Astrocyte (in vitro differentiated cells and primary cell): Measurements from ENCODE around the gene MAP2K7. TPM values are rescaled to one million over a fixed set of nuclear protein-coding genes. Genes with fewer than 3 reads are reported as not detected.

ENCODE experiments used
- DNase-seq: peaks from one replicate; pipeline ENCODE4 v3.0.0-alpha.2; 2010; ENCODE audit warnings: low read depth
- FAIRE-seq: peaks from 2 replicates; lab custom pipeline; 2011; peaks lifted over from hg19 to GRCh38; lab: Jason Lieb, UNC
- H2AFZ ChIP-seq: 2 replicates; pipeline ENCODE4 v1.6.0; 2012; ENCODE audit warnings: low read depth, low read length, inconsistent platforms
- H3K27ac ChIP-seq: 2 replicates; pipeline ENCODE4 v1.5.1; 2011; ENCODE audit warnings: low read depth, low read length, inconsistent platforms
- H3K27me3 ChIP-seq: 2 replicates; pipeline ENCODE4 v1.6.0; 2011; ENCODE audit warnings: low read length, inconsistent platforms; ENCODE audit not compliant: insufficient read depth
- H3K36me3 ChIP-seq: 2 replicates; pipeline ENCODE4 v1.5.1; 2011; ENCODE audit warnings: low read length, inconsistent platforms; ENCODE audit not compliant: insufficient read depth
- H3K4me1 ChIP-seq: 2 replicates; pipeline ENCODE4 v1.5.1; 2011; ENCODE audit warnings: low read length, inconsistent platforms; ENCODE audit not compliant: insufficient read depth
- H3K4me2 ChIP-seq: 2 replicates; pipeline ENCODE4 v1.6.0; 2012; ENCODE audit warnings: low read length, inconsistent platforms
- H3K4me3 ChIP-seq: 2 replicates; pipeline ENCODE4 v1.5.1; 2011; ENCODE audit warnings: low read depth, mild to moderate bottlenecking, low read length, inconsistent platforms; ENCODE audit not compliant: insufficient read depth
- H3K79me2 ChIP-seq: 2 replicates; pipeline ENCODE4 v1.6.0; 2012; ENCODE audit warnings: mild to moderate bottlenecking, low read length, inconsistent platforms; ENCODE audit not compliant: insufficient read depth
- H3K9ac ChIP-seq: 2 replicates; pipeline ENCODE4 v1.6.0; 2012; ENCODE audit warnings: mild to moderate bottlenecking, low read length, inconsistent platforms
- H3K9me3 ChIP-seq: 2 replicates; pipeline ENCODE4 v1.5.1; 2012; ENCODE audit warnings: low read depth, mild to moderate bottlenecking, low read length, inconsistent platforms; ENCODE audit not compliant: insufficient read depth
- H4K20me1 ChIP-seq: 2 replicates; pipeline ENCODE4 v1.6.0; 2012; ENCODE audit warnings: low read length, inconsistent platforms; ENCODE audit not compliant: insufficient read depth
- H3K27ac Mint-ChIP-seq: one replicate; pipeline ENCODE4 v1.8.0; 2021; ENCODE audit warnings: mild to moderate bottlenecking, mixed read lengths; ENCODE audit not compliant: unreplicated experiment
- H3K27me3 Mint-ChIP-seq: one replicate; pipeline ENCODE4 v1.8.0; 2021; ENCODE audit warnings: low read depth, mixed read lengths; ENCODE audit not compliant: unreplicated experiment
- H3K36me3 Mint-ChIP-seq: one replicate; pipeline ENCODE4 v1.8.0; 2021; ENCODE audit warnings: low read depth, mixed read lengths; ENCODE audit not compliant: unreplicated experiment
- H3K4me1 Mint-ChIP-seq: one replicate; pipeline ENCODE4 v1.8.0; 2021; ENCODE audit warnings: low read depth, mixed read lengths; ENCODE audit not compliant: unreplicated experiment
- H3K4me3 Mint-ChIP-seq: one replicate; pipeline ENCODE4 v1.8.0; 2021; ENCODE audit warnings: mild to moderate bottlenecking, moderate library complexity, mixed read lengths; ENCODE audit not compliant: unreplicated experiment
- H3K9me3 Mint-ChIP-seq: one replicate; pipeline ENCODE4 v1.8.0; 2021; ENCODE audit warnings: mild to moderate bottlenecking, mixed read lengths; ENCODE audit not compliant: unreplicated experiment
- CTCF ChIP-seq: IDR thresholded peaks from 2 replicates; pipeline ENCODE4 v1.5.1; 2011; ENCODE audit warnings: low read depth, mild to moderate bottlenecking, inconsistent platforms, low read length, moderate library complexity; ENCODE audit not compliant: insufficient read depth
- EZH2 ChIP-seq: IDR thresholded peaks from 2 replicates; pipeline ENCODE4 v1.6.1; 2012; ENCODE audit warnings: mild to moderate bottlenecking, low read length, inconsistent platforms; ENCODE audit not compliant: insufficient read depth
- total RNA-seq: library from RNA; stranded (reverse); gene quantifications from 2 replicates; pipeline ENCODE4 v1.2.1, GENCODE V29; 2021

The MAP2K7 gene
- total RNA-seq, 1 donor from 2014 or later: 22.9 TPM

GRCh38 chr19:7933411-7933810 lies 29.7 kb downstream of the MAP2K7 start:
- no peak overlapping the region for H3K27ac Mint-ChIP-seq
- Histone ChIP-seq H3K79me2 (no peaks in the 10 kb centered on the region), H3K9ac (no peak overlapping the region), H2AFZ (no peak overlapping the region), H4K20me1 (peaks cover 16% of the 10 kb centered on the region), H3K4me3 (no peak overlapping the region), H3K9me3 (no peaks in the 10 kb centered on the region), H3K36me3 (peaks cover 16% of the 10 kb centered on the region), H3K4me1 (peaks cover 17% of the 10 kb centered on the region), H3K4me2 (no peak overlapping the region), H3K27ac (no peak overlapping the region), H3K27me3 (no peaks in the 10 kb centered on the region)
- peaks cover 6% of the 10 kb centered on the region for H3K36me3 Mint-ChIP-seq
- no peak for DNase-seq
- no peaks in the 10 kb centered on the region for H3K27me3 Mint-ChIP-seq
- no peak overlapping the region for H3K4me3 Mint-ChIP-seq
- FAIRE-seq: no peak
- no peak for TF ChIP-seq CTCF
- no peak for TF ChIP-seq EZH2
- H3K4me1 Mint-ChIP-seq: peaks cover 8% of the 10 kb centered on the region
- no peaks in the 10 kb centered on the region for H3K9me3 Mint-ChIP-seq

- H3K36me3 ChIP-seq: peaks cover 20% of the 10 kb centered on the region
Observed at GRCh38 chr19:7933828-7934725, 30.4 kb downstream of the MAP2K7 start.

More at GRCh38 chr19:7933828-7934725, 30.4 kb downstream of the MAP2K7 start:
- Histone ChIP-seq H3K4me1 (peaks cover 10% of the 10 kb centered on the region), H4K20me1 (peaks cover 14% of the 10 kb centered on the region), H3K9ac (no peak overlapping the region), H3K27ac (no peak overlapping the region), H3K9me3 (no peaks in the 10 kb centered on the region), H3K79me2 (no peaks in the 10 kb centered on the region), H3K4me2 (no peak overlapping the region), H2AFZ (no peak overlapping the region), H3K4me3 (no peak overlapping the region), H3K27me3 (no peaks in the 10 kb centered on the region)
- DNase-seq (no peak), FAIRE-seq (no peak)
- Mint-ChIP-seq H3K36me3 (peaks cover 4% of the 10 kb centered on the region), H3K4me3 (no peak overlapping the region), H3K27me3 (no peaks in the 10 kb centered on the region), H3K9me3 (no peaks in the 10 kb centered on the region), H3K4me1 (peaks cover 2% of the 10 kb centered on the region), H3K27ac (no peak overlapping the region)
- TF ChIP-seq EZH2 (no peak), CTCF (no peak)
